ENCODE measurements around the gene RBBP8NL. TPM values are rescaled to one million over a fixed set of nuclear protein-coding genes. Genes with fewer than 3 reads are reported as not detected.

RBBP8NL gene
- total RNA-seq, 4 donors from 2014 or later = not detected

DNA sequence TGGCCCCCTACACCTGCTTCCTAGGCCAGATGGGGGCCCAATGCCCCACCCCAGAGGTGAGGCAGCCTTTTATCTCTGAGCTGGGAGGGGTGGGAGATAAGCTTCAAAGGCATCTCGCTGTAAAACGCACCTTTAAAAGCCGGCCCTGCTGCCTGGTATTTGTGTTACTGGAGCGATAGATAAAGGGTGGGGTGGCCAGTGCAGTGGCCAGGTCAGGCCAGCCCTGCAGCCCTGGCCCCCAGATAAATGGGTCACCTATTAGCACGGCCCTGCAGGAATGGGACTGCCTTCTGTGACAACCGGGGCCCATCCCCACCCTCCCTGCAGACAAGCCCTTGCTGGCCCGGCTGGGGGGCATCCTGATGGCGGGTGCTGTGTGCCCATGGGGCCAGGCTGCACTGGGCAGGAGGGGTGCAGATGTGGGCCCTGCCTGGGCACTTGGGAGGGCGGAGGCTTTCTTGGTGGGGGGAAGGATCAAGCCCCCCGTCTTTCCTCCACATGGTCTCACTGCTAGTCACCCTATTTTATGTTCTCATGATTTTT lies 3.0 kb upstream of the RBBP8NL start:
- TF ChIP-seq POLR2A (IDR thresholded peaks at IDR 0.05; ENCODE audit: low read depth) (no peak), CTCF (IDR thresholded peaks at IDR 0.05) (no peak), POLR2AphosphoS5 (IDR thresholded peaks at IDR 0.05) (no peak), EP300 (IDR thresholded peaks at IDR 0.05) (no peak)
- H3K27ac ChIP-seq (replicated peaks in 1 of 4) = no peak overlapping the region
- WGBS = 87% methylated on average over 5 of the region's 10 CpGs
- peaks cover 0 to 36% (median 0%) of the 10 kb centered on the region in 4 donors for H3K27me3 ChIP-seq
- peaks cover 10 to 19% (median 15%) of the 10 kb centered on the region in 4 donors for H3K4me1 ChIP-seq
- H3K4me3 ChIP-seq = no peak overlapping the region
- no peaks in the 10 kb centered on the region for H3K36me3 ChIP-seq
- no peak for DNase-seq (ENCODE audit: extremely low spot score)
- H3K9me3 ChIP-seq = no peaks in the 10 kb centered on the region
- intact Hi-C loops (cut with DNase I) = no loop called here

DNA sequence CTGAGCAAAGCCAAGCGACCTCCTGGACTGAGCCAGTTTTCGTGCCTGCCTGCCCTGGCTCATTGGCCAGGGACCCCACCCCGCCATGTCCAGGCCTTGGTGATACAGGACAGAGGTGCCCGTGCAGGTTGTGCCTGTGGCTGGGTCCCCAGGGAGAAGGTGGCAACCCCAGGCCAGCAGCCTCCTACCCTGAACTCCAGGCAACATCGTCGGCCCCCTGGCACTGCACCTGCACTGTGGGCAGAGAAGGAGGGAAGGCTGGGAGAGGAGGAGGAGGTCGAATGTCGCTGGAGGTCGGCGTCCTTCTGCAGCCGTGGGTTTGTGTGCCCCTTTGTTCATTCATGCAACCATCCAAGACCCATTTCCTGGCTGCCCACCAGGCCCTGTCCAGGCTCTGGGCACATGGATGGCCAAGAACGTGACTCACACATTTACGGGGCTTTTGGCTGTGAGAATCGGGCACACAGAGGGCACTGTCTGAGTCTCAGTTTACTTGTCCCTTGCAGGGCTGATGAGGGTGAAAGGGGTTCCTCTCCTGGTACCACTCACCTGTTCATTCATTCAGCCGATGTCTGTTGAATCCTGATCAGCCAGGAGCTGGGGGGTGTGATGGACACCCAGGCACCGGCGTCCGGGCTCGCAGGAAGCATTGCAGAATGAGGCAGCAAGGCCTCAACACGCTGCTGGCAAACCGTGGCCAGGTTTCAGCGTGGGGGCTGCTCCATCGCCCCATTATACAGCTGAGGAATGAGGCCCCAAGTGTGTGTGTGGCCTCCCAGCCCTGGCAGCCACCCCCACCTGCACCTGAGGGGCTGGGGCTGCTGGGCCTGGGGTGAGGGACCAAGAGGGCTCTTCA lies 2.3 kb upstream of the RBBP8NL start:
- no peak for DNase-seq (ENCODE audit: extremely low spot score)
- 76% methylated on average over 11 of the region's 23 CpGs for WGBS
- Histone ChIP-seq H3K36me3 (no peaks in the 10 kb centered on the region), H3K27ac (replicated peaks in 1 of 4) (no peak overlapping the region), H3K4me3 (no peak overlapping the region), H3K27me3 (peaks cover 0 to 43% (median 0%) of the 10 kb centered on the region in 4 donors), H3K9me3 (no peaks in the 10 kb centered on the region), H3K4me1 (peaks cover 10 to 18% (median 15%) of the 10 kb centered on the region in 4 donors)
- TF ChIP-seq POLR2A (IDR thresholded peaks at IDR 0.05; ENCODE audit: low read depth) (no peak), CTCF (IDR thresholded peaks at IDR 0.05) (no peak), EP300 (IDR thresholded peaks at IDR 0.05) (no peak), POLR2AphosphoS5 (IDR thresholded peaks at IDR 0.05) (no peak)
- intact Hi-C loops (cut with DNase I) = loop anchor here (5.0 kb wide), 1 partner anchor 63 kb away; no protein-coding TSS in a partner anchor

- intact Hi-C loops (cut with DNase I) = loop anchor here (5.0 kb wide), 1 partner anchor 64 kb away; no protein-coding TSS in a partner anchor
- Histone ChIP-seq H3K36me3 (no peaks in the 10 kb centered on the region), H3K4me1 (peaks cover 4 to 8% (median 7%) of the 10 kb centered on the region in 4 donors), H3K9me3 (no peaks in the 10 kb centered on the region), H3K4me3 (no peak overlapping the region), H3K27ac (replicated peaks in 1 of 4) (no peak overlapping the region), H3K27me3 (peaks cover 0 to 53% (median 3%) of the 10 kb centered on the region in 4 donors)
- WGBS = 80% methylated on average over 8 of the region's 31 CpGs
- no peak for DNase-seq (ENCODE audit: extremely low spot score)
- no peak for TF ChIP-seq CTCF (IDR thresholded peaks at IDR 0.05)
Observed at GRCh38 chr20:62428396-62429295, 1.3 kb upstream of the RBBP8NL start.

DNA sequence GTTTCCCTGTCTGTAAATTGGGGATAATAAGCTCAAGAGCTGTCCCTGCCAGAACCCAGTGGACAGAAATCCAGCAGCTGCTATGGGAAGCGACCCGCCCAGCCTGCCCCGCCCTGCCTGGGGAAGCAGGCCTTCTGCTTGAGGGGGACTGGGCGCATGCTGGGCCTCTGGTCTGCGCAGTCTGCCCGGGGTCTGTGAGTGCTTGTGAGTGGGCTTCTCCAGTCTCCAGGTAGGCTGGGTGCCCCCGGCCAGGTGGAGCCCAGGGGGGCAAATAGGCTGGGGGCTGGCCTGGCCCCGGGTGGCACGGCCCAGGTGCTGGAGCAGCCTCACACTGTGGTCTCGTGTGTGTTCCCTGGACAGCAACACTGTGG lies 648 bp upstream of the RBBP8NL start:
- no peaks in the 10 kb centered on the region for H3K36me3 ChIP-seq
- DNase-seq (ENCODE audit: extremely low spot score) = no peak
- WGBS = 80% methylated on average over 1 of the region's 10 CpGs
- intact Hi-C loops (cut with DNase I) = loop anchor here (5.0 kb wide), 1 partner anchor 64 kb away; no protein-coding TSS in a partner anchor
- peaks cover 0 to 60% (median 3%) of the 10 kb centered on the region in 4 donors for H3K27me3 ChIP-seq
- H3K4me3 ChIP-seq = no peak overlapping the region
- TF ChIP-seq CTCF (IDR thresholded peaks at IDR 0.05) (no peak), POLR2A (IDR thresholded peaks at IDR 0.05; ENCODE audit: low read depth) (no peak), EP300 (IDR thresholded peaks at IDR 0.05) (no peak), POLR2AphosphoS5 (IDR thresholded peaks at IDR 0.05) (no peak)
- H3K9me3 ChIP-seq = no peaks in the 10 kb centered on the region
- peaks cover 0 to 2% (median under 1%) of the 10 kb centered on the region in 4 donors for H3K4me1 ChIP-seq
- H3K27ac ChIP-seq (replicated peaks in 1 of 4) = no peak overlapping the region

Measured in esophagus muscularis mucosa (tissue), 4 donors.